NCI-H1694 (cell line): ENCODE results near the gene LRCH4.
A peak's percentile ranks its signal among the peaks of the same experiment; 100 is the strongest.

ENCODE experiments used
- DNase-seq: peaks from one replicate; lab custom pipeline; 2025; lab: John Stamatoyannopoulos, UW

LRCH4 gene

DNA sequence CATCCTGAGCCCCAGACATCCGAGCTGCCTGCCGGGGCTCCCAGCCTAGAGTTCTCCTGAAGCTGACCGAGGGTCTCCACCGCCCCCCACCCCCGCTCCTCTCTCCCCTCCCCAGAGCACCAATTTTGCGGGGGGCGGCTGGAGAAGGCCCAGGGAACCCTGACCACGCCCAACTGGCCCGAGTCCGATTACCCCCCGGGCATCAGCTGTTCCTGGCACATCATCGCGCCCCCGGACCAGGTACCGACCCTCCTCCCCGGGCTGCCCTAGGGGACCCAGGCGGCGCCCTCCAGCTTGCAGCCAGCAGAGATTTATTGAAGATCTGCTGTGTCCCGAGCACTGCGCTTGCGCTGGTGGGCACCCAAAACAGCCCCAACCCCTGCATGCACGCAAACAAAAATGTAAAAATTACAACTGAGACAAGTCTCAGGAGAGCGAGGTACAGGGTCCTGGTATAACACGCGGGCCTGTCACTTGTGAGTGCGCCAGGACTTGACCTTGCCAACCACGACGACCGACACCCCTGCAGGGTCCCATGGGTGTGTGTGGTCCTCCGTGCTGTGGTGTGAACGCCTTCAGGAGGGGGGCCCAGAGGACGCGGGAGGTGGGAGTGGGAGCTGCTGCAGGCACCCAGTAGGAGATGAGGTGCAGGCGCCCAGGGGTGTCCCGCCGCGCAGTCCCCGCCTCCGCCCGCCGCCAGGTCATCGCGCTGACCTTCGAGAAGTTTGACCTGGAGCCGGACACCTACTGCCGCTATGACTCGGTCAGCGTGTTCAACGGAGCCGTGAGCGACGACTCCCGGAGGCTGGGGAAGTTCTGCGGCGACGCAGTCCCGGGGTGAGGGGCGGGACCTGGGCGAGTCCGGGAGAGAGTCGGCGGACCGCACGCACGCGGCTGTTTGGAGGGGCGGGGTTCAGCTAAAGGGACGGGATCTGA lies 19.3 kb upstream of the LRCH4 start:
- DNase-seq, result no peak

DNA sequence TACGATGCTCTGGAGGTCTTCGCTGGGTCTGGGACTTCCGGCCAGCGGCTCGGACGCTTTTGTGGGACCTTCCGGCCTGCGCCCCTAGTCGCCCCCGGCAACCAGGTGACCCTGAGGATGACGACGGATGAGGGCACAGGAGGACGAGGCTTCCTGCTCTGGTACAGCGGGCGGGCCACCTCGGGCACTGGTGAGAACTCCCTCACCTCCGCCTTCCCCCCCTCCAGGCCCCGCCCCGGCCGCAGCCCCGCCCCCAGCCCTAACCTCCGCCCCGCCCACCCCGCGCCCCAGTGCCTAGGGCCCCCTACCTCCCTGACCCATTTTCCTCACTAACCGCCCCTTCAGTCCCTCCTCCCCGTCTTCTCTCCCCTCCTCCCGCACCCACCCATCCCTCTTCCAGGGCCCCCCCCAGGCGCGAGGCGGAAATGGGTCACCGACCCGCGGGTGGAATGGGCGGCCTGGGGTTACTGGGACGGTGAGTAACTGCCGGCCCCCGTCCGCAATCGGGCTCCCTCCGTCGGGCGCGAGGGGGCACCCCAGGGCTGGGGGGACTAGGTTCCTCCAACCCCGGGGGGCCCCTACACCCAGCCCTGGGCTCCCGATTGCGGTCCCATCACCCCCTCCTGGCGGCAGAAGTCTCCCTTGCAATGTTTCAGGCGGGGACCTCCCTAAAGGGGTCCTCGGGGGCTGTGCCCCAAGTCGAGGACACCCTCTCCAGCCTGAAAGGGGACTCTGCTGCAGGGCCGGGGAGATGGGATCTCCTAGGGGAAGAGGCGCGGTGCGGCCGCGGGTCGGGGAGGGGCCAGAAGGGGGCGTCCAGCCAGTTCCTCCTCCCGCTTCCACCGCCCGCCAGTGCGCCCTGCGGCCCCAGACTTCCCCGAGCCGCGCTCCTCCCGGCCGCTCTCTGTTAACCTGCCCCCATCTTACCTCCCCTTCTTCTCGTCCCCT lies 18.4 kb upstream of the LRCH4 start:
- DNase-seq, result no peak

DNA sequence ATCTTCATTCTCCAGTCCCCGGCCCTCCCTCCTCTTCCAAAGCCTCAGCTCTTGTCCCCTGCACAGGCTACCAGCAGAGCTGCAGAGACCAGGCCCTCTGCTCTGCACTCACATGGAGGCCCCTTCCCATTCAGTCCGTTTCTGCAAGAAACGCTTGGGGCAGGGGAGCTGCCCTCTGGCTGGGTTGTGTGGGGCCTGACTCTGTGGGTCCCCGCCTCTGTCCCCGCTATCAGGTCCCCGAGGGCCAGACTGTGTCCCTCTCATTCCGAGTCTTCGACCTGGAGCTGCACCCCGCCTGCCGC lies 17.7 kb upstream of the LRCH4 start:
- DNase-seq, result no peak

DNA sequence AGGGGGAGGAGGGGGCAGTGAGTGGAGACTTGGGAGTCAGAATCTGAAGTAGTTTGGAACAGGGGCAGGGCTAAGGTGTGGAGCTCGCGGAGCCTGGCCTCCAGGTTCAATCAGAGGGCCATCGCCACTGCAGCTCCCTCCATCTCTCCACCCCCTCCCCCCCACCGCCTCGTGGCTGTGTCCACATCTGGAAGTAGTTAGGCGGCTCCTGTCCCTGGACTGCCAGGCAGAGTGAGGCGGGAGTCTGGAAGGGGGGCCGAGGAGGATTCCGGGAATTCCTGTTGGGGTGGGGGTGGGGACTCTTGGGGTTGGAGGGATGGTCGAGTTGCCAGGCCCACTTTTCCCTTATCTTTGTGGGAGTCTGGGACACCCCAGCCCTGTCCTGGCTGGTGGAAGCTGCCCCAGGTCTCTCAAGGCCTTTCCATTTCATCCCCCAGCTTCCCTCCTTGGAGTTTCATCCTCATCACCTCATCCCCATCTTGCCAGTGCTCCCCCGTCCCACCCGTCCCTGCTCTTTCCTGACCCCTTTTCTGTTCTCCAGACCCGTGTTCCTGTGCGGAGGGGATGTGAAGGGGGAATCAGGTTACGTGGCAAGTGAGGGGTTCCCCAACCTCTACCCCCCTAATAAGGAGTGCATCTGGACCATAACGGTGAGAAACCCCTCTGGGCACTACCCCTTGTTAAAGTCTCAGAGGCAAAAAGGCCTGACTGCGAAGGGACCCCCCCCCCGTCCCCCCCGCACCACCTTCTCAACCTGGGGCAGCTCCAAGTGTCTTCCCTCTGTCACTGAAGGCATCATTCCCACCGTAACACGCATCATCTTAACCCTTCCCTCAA lies 17.2 kb upstream of the LRCH4 start:
- no peak for DNase-seq

DNA sequence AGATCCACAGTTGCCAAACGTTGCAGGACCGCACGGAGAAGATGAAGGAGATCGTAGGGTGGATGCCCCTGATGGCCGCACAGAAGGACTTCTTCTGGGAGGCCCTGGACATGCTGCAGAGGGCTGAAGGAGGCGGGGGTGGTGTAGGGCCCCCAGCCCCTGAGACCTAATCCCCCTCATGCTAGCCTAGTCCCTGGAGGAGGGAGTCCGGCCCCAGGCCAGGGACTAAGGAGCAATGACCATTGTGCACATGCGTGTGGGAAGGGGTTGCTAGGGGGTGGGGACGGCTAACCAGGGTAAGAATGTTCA lies 14.8 kb upstream of the LRCH4 start:
- no peak for DNase-seq

DNA sequence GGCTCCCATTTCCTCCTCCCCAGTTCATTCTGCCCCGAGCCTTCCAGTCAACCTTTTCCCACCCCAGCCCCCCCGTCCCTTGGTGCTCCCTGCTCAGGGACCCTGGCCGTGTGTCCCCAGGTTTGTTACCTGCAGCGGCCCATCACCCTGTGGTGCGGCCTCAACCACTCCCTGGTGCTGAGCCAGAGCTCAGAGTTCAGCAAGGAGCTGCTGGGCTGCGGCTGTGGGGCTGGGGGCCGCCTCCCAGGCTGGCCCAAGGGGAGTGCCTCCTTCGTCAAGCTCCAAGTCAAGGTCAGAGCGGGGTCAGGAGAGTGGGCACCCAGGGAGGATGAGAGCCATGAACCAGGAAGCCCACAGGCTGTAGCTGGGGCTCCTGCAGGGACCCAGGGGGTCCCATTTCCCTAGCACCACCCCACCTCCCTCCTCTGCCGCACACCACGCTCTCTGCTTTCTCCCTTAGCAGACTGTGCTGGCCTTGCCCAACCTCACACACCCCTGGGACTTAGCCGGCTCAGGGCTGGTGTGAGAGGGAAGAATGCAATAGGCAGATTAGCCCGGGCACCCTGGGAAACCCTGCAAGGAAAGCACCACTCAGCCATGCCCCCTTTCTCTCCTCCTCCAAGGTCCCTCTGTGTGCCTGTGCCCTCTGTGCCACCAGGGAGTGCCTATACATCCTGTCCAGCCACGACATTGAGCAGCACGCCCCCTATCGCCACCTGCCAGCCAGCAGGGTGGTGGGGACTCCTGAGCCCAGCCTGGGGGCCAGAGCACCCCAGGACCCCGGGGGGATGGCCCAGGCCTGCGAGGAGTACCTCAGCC lies 14.2 kb upstream of the LRCH4 start:
- no peak for DNase-seq

DNA sequence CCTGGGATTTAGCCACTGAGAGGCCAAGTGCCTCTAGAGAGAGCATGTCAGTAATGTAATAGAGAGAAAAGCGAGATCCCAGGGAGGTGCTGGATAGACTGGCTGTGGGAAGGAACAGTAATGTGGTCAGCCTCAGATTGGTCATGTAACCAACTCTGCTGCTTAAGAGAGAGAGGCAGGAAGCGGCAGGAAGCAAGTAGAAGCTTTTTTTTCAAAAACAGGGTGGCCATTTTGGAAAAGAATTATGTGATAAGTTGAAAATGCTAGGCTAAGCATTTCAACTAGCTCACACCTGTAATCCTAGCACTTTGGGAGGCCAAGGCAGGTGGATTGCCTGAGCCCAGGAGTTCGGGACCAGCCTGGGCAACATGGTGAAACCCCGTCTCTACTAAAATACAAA lies 12.5 kb upstream of the LRCH4 start:
- DNase-seq, result no peak

DNA sequence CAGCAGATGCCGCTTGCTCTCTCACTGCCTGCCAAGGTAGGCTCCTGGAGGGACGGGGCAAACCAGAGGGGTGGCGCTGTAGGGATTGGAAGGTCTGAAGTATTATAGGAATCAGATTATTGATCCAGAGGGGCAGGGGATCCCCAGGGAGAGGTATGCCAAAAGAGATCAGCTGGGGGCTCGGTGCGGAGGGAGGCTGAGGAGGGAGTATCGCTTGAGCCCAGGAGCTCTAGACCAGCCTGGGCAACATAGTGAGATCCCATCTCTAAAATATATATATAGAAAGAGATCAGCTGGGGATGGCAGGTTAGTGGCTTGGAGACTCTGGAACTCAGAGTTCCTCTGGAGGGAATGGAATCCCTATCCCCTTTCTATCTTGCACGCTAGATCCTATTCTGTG lies 9.3 kb upstream of the LRCH4 start:
- DNase-seq, result no peak

DNA sequence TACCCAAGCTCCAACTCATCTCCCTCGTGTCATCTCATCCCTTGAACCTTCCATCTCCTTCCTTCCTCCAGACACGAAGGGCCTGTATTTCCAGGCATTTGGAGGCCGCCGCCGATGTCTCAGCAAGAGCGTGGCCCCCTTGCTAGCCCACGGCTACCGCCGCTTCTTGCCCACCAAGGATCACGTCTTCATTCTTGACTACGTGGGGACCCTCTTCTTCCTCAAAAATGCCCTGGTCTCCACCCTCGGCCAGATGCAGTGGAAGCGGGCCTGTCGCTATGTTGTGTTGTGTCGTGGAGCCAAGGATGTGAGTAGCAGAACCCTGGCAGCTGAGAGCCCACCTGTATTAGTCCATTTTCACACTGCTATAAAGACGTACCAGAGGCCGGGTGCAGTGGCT lies 5.7 kb upstream of the LRCH4 start:
- no peak for DNase-seq

DNA sequence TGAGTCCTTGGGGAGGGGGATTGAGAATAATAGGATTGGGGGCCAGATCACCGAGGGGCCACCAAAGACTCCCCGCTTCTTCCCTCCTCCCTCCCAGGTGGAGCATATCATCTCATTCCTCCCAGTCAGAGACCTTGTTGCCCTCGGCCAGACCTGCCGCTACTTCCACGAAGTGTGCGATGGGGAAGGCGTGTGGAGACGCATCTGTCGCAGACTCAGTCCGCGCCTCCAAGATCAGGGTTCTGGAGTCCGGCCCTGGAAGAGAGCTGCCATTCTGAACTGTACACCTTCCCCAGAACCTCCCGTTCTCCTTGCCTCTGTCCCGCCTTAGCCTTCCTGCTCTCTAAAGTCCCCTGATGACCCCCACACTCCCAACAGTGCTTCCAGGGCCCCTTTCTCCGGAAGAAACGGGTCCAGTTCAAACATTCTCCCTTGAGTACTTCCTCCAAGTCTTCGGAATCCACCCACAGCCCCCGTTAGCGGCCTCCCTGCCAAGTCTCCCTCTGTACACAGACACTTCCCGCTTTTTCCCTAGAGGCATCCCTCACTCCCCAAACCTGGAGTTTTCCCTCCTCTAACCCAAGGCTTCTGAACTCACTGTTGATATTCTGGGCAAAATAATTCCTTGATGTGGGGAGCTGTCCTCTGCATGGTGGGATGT lies 4.3 kb upstream of the LRCH4 start:
- DNase-seq, result no peak

DNA sequence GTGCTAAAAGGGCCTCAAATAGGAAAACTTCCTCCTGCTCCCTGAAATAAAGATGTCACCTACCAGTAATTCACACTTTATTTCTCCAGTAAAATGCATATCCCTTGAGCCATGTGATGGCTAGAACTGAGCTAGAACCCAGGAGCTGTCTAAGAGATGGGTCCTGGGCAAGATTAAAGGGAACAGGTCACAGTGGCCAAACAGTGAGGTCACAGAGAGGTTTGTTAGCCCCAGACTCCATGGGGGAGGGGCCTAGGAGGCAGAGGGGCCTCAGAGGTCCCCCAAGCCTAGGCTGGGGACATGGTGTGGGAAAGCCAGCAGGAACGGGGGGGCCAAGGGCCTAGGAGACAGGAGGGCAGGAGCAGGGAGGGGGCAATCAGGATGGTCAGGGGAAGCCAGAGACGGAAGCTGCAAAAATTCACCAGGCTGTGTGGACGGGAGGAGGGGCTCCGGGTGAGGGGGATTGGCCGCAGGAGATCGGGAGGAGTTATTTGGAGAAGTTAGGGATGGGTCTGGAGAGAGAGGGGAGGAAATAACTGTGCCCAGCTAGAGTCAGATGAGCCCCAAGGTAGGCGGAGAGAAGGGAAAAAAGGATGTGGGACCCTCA lies 3.5 kb upstream of the LRCH4 start:
- no peak for DNase-seq

DNA sequence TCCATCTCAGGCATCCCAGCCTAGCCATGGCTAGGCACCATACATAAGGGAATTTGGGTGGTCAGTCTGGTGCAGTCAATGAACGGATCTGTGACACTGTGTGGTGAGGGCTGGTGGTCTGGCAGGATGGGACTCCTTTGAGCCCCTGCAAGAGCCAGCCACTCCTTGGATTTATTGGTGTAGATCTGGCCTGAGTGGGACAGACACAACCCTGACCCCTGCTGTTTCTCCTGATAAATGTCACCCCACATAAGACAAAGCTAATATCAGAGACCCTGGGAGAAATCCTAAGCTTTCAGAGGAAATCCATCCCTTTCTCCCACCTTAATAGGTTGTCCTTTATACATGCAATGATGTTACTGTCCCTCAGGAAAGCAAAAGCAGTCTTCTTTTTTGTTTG lies 2.5 kb upstream of the LRCH4 start:
- no peak for DNase-seq

DNA sequence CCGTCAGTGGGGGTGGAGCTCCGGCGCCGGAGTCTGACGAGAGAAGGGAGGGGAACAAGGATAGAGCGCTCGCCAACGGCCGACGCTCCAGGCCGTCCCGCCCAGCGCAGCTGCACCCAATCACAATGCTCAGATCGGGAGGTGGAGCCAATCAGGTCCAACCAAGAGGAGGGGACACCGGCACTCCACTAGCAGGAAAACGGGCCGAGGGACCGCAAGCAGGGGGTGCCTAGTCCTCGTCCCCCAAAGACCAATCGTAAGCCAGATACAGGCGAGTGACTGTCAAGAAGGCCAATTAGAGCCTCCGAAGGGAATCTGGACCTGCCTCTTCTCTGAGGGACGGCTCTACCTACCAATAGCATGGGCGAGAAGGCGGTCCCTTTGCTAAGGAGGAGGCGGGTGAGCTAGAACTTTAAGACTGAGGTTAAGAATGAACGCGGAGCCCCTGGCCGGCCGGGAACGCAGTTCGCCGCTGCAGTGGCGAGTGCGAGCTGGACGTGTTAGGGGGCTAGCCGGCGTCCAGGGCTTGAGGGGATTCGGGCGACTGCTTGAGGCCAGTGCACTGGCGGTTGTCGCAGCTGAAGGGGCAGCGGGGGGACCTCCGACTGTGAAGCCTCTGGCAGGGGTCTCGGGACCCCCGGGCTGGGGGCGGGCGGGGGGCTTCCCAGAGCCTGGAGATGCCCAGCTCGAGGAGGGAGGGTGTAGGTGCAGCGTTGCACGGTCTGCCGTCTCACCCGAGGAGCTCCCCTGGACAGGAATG lies 517 bp upstream of the LRCH4 start, which contains the start of gene FBXO24:
TSS of gene FBXO24 (plus strand) at position 63 of the 760 bp plus-strand sequence. CDS start at position 361, 298 bp downstream.
- DNase-seq, result peak; percentile 99

DNA sequence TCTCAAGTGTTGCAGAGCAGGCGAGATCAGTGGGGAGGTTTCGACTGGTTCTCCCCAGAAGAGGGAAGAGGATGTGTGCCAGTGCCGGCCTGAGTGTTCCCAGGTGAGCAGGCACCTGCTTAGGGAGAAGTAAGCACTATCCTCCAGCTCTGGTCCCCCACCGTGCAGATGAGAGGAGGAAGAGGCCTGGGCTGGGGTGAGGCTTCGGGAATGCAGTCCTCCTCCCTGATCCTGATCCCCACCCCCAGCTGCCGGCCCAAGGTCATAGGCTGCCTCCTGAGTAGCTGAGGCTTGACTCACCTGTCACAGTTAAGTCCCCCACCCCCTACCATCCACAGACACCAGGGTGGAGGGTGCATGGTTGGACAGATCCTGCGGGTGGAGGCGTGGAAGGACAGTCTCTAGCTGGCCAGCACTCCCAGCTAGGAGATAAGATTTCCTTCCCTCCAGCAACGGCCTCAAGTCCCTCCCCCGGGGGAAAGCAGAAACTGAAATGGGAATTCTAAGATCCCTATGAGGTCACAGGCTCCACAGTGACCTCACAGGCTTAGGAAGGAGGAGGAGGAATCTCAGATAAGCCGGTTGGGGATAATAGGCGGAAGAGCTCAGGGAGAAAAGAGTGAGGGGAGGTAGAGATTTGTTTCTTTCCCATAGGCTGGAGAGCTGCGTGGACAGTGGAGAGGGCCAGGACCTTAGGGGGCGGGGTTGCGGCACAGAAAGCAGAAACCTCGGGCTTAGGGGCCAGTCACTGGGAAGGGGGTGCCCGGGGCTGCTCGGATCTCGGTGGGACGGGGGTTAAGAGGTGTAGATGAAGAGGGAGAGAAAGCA lies 1.0 kb downstream of the LRCH4 start:
- DNase-seq, result no peak

DNA sequence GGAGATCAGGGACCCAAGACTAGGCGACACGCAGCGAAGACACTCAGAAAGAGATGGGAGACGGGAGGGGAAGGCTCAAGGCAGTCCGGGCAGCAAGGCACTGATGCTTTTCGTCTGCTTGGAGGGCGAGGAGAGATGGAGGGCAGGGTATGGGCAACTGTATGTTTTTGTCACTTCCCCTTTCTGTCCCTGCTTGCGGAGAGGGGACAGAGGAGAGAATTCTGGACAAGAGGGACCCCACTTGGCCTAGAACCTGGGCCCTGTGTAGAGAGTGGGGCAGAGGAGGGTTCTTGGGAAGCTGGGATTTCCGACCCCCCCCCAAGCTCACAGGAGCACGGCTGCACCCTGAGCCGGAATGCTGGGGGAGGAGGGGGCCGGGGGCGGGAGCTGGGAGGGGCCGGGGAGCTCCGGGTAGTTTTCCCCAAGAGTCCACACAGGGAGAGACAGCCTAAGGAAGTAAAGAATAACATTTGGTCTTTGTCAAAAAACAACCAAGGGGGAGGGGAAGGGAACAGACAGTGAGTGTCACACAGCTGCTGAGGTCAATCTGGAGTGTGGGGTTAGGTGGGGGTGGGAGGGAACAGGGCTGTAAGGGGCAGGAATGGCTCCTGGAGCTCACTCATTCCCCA lies 1.8 kb downstream of the LRCH4 start:
- DNase-seq, result no peak

DNA sequence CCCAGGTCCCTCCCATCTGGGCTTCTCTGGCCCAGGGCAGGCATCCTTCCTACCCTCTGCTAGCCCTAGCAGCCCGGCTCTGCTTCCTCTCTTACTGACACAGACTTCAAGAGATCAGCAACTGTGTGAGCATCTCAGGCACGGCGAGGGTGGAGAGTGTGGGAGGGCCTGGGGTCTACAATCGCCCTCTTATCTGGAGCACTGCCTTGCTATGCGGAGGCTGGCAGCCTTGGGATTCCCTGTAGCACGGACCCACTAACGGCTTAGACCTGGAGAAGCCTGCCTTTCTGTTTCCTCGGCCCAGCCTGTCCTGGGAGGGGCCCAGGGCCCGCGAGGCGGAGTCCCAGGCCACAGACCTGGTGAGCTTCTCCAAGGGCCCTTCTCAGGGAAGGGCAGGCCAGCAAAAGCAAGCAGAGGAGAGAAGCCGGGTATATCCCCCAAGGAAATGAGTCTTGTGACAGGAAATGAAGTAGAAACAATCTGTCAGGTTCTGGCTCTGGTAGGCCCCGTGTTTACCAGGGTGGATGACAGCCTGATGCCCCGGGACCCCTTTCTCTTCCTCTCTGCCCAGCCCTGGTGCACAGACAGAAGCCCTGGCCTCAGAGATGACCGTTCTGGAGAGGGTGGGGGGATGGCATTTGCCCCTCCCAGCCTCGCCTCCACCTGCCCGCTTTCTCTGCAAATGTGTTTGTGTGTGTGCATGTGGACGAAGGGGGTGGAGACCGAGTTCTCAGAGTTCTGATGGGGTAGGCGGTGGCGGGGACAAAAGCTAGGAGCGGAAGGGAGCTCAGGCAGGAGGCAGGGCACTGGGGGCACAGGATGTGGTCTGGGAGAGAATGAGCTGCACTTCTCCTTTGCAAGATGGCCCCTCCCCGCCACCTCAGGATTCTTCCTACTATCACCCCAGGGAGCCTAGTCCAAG lies 2.5 kb downstream of the LRCH4 start:
- no peak for DNase-seq

DNA sequence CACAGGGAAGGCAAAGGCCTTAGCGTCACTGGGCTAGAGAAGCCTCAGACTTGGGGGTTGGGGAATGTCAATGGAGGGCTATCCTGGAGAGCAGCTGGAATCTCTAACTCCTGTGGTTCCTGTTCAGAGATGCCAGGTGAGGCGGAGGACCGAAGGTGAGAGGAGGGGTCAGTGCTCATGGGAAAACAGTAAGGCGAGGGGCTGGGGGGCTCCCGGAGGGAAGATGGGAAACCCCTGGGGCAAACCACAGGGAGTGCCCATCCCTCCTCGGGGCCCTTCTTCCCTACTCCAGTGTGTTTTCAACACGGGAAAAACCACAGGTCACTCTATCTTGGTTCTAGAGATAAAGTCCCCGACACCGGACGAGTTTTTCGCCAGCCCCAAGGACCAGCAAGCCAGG lies 3.3 kb downstream of the LRCH4 start:
- DNase-seq, result no peak
